OCI-LY7 (cell line): ENCODE measurements around the gene FBXO28. TPM values are rescaled to one million over a fixed set of nuclear protein-coding genes. Genes with fewer than 3 reads are reported as not detected.

Source experiments
- BruUV-seq: library from RNA; stranded (reverse); fragments of 400-500 nt; replicated peaks from 2 replicates; lab custom pipeline; 2021; lab: Mats Ljungman, UMichigan
- CTCF ChIA-PET: fragments of 300-600 bp; sonication (Branson Sonifier 250); formaldehyde crosslinking; loops from one replicate; lab custom pipeline; 2022; ENCODE audit warnings: antibody characterized with exemption; ENCODE audit not compliant: unreplicated experiment; lab: Charles Lee
- POLR2A ChIA-PET: fragments of 300-600 bp; sonication (Branson Sonifier 250); formaldehyde crosslinking; loops from one replicate; lab custom pipeline; 2022; ENCODE audit warnings: antibody characterized with exemption; lab: Charles Lee
- DNase-seq: peaks from one replicate; pipeline ENCODE4 v3.0.0-alpha.2; 2015; ENCODE audit warnings: low spot score
- H2AFZ ChIP-seq: fragments of 200-600 bp; sonication (generic), shearing (Covaris generic); 2 replicates; pipeline ENCODE4 v1.6.1; 2014; ENCODE audit warnings: mild to moderate bottlenecking, antibody characterized with exemption, low read length, moderate library complexity
- H3K27ac ChIP-seq: fragments of 200-600 bp; sonication (generic); 2 replicates; pipeline ENCODE4 v1.5.1; 2014; ENCODE audit warnings: mixed run types, low read depth, mild to moderate bottlenecking, moderate library complexity, low read length, inconsistent platforms; ENCODE audit not compliant: poor library complexity, severe bottlenecking
- H3K36me3 ChIP-seq: fragments of 200-600 bp; sonication (generic); 2 replicates; pipeline ENCODE4 v1.6.1; 2014; ENCODE audit warnings: mild to moderate bottlenecking, antibody characterized with exemption, low read length, moderate library complexity, mixed read lengths; ENCODE audit not compliant: insufficient read depth
- H3K4me1 ChIP-seq: fragments of 200-600 bp; sonication (generic); 2 replicates; pipeline ENCODE4 v1.5.1; 2014; ENCODE audit warnings: mild to moderate bottlenecking, low read length; ENCODE audit not compliant: insufficient read depth, poor library complexity, severe bottlenecking
- H3K4me2 ChIP-seq: fragments of 200-600 bp; sonication (generic); 2 replicates; pipeline ENCODE4 v1.6.1; 2014; ENCODE audit warnings: mild to moderate bottlenecking, low read length
- H3K4me3 ChIP-seq: fragments of 200-600 bp; sonication (generic); 2 replicates; pipeline ENCODE4 v1.5.1; 2014; ENCODE audit warnings: mild to moderate bottlenecking, low read depth, low read length; ENCODE audit not compliant: poor library complexity, severe bottlenecking
- H3K79me2 ChIP-seq: fragments of 200-600 bp; sonication (generic); 2 replicates; pipeline ENCODE4 v1.6.1; 2016; ENCODE audit warnings: low read depth, mild to moderate bottlenecking, low read length, moderate library complexity, mixed read lengths; ENCODE audit not compliant: insufficient read depth
- H3K9me2 ChIP-seq: fragments of 200-600 bp; sonication (generic); 2 replicates; pipeline ENCODE4 v1.6.1; 2016; ENCODE audit warnings: mild to moderate bottlenecking, low read length, mixed read lengths; ENCODE audit not compliant: insufficient read depth
- H3K9me3 ChIP-seq: fragments of 200-600 bp; sonication (generic); 2 replicates; pipeline ENCODE4 v1.6.1; 2014; ENCODE audit warnings: mild to moderate bottlenecking, mixed run types, low read length, mixed read lengths
- H4K20me1 ChIP-seq: fragments of 200-600 bp; sonication (generic); 2 replicates; pipeline ENCODE4 v1.6.1; 2014; ENCODE audit warnings: mild to moderate bottlenecking, antibody characterized with exemption, low read length, moderate library complexity, mixed read lengths; ENCODE audit not compliant: insufficient read depth
- EZH2phosphoT487 ChIP-seq: fragments of 200-600 bp; sonication (generic); IDR thresholded peaks from 2 replicates; pipeline ENCODE4 v1.6.1; 2018; ENCODE audit warnings: low read depth, borderline replicate concordance, mild to moderate bottlenecking, mixed run types, antibody characterized with exemption, low read length, moderate library complexity, mixed read lengths
- intact Hi-C: fragments of 100-400 bp; cut with micrococcal nuclease; formaldehyde crosslinking; loops from one replicate; pipeline ENCODE4 v1.10.0; 2022; ENCODE audit not compliant: unreplicated experiment
- total RNA-seq, 2 experiments: library from RNA; depleted of rRNA in 1 of 2; stranded (reverse); fragments of >200 nt in 1 of 2; shearing (Covaris generic) in 1 of 2; gene quantifications; 2 replicates each; pipeline ENCODE4 v1.2.3, GENCODE V29; 2014 to 2022
- TF ChIP-seq, protein P1 (sequence below): fragments of 200-600 bp; sonication (generic); conservative IDR thresholded peaks from 2 replicates; pipeline ENCODE4 v1.5.1; 2014; ENCODE audit warnings: mild to moderate bottlenecking, antibody characterized with exemption, low read length, moderate library complexity, mixed read lengths

FBXO28 gene
- total RNA-seq, 2 experiments from 2014 or later, result 20.1 to 23.3 TPM

DNA sequence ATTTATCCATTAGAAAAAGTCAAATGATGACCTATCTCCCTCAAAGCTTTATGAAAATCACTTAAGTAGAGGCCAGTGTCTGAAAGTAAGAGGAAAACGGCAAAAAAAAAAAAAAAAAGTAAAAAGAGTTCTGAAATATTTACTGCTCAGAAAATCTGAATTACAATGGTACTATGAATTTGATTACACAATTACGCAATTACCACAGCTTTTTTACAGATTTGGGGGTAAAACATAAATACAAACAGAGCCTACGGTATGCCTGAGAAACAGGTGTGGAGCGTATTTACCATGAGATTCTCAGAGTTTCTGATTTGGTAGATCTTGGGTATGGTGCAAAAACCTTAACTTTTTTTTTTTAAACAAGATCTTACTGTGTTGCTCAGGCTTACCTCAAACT is 15.9 kb upstream of the FBXO28 start:
- Histone ChIP-seq H3K4me1 (no peaks in the 10 kb centered on the region), H2AFZ (no peak overlapping the region), H3K4me3 (no peak overlapping the region), H3K79me2 (no peaks in the 10 kb centered on the region), H3K36me3 (no peaks in the 10 kb centered on the region), H3K9me2 (no peaks in the 10 kb centered on the region), H3K27ac (no peak overlapping the region), H3K9me3 (no peaks in the 10 kb centered on the region), H3K4me2 (no peak overlapping the region), H4K20me1 (no peaks in the 10 kb centered on the region)
- TF ChIP-seq EZH2phosphoT487, result no peak
- TF ChIP-seq, protein P1, sequence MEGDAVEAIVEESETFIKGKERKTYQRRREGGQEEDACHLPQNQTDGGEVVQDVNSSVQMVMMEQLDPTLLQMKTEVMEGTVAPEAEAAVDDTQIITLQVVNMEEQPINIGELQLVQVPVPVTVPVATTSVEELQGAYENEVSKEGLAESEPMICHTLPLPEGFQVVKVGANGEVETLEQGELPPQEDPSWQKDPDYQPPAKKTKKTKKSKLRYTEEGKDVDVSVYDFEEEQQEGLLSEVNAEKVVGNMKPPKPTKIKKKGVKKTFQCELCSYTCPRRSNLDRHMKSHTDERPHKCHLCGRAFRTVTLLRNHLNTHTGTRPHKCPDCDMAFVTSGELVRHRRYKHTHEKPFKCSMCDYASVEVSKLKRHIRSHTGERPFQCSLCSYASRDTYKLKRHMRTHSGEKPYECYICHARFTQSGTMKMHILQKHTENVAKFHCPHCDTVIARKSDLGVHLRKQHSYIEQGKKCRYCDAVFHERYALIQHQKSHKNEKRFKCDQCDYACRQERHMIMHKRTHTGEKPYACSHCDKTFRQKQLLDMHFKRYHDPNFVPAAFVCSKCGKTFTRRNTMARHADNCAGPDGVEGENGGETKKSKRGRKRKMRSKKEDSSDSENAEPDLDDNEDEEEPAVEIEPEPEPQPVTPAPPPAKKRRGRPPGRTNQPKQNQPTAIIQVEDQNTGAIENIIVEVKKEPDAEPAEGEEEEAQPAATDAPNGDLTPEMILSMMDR, result no peak
- no peak for DNase-seq
- POLR2A ChIA-PET, result interaction anchor here (0.6 to 0.7 kb wide), 2 partner anchors 10 to 400 kb away, joined by 3 to 7 read pairs; no protein-coding TSS in a partner anchor
- BruUV-seq, result no TSS peak
- CTCF ChIA-PET, result no interaction called here
- intact Hi-C loops, result no loop called here

DNA sequence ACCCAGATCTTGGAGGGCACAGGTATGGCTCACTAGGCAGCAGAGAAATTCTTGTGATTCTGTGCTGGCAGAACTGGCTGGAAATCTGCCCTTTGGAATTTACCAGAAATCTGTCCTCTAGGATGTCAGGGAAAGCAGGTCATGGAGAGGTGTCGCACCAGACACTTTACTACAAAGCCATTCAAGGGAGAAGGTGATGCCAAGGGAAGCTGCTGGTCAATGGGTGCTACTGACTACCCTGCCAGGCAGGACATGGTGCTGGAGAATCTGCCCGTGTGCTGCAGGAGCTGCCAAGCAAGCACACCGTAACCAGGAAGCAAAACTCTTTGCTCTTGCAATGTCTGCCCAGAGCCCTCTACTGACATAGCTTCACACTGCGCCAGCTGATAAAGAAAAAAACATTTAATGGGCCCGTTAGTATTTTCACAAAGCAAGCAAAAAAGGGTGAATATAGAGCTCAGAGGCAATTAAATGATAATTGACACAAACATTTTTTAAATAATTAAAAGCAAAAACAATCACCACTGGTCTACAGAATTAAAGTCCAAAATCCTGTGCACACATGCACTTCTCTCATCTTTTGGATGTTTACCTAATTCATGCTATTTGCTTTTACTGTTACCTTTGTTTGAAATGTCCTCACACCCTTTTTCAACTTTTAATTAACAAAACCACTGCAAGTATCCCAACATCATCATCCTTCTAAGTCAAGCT is 7.2 kb upstream of the FBXO28 start:
- H3K9me3 ChIP-seq, result no peaks in the 10 kb centered on the region
- POLR2A ChIA-PET, result interaction anchor here (0.6 to 1.0 kb wide), 6 partner anchors 11 to 232 kb away, joined by 3 to 4 read pairs (median 3); partner anchors contain the start of gene DEGS1
- H3K36me3 ChIP-seq, result no peaks in the 10 kb centered on the region
- H3K27ac ChIP-seq, result no peak overlapping the region
- DNase-seq, result peak; percentile 73
- H2AFZ ChIP-seq, result peak overlapping the region; percentile 97
- H3K9me2 ChIP-seq, result no peaks in the 10 kb centered on the region
- no TSS peak for BruUV-seq
- CTCF ChIA-PET, result no interaction called here
- no peaks in the 10 kb centered on the region for H4K20me1 ChIP-seq
- intact Hi-C loops, result loop anchor here (2.0 kb wide), 1 partner anchor 408 kb away; no protein-coding TSS in a partner anchor
- H3K4me3 ChIP-seq, result no peak overlapping the region
- no peaks in the 10 kb centered on the region for H3K4me1 ChIP-seq
- no peaks in the 10 kb centered on the region for H3K79me2 ChIP-seq
- TF ChIP-seq, protein P1, result peak; percentile 79
- no peak for TF ChIP-seq EZH2phosphoT487
- peak overlapping the region; percentile 35 for H3K4me2 ChIP-seq

DNA sequence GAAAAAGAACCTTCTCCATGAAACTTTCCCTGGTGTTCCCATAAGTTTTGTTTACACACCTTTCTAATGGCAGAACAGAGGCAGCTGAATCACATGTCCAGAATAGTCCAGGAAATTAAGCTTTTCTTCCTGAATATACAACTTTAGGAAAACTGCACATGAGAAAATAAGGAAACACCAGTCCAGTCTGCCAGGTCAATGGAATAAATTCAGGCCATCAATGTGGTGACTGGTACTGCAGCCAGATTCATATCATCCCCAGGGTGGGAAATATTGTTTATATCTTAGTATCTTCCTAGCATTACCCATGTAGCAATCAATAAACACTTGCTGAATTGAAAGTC is 6.7 kb upstream of the FBXO28 start:
- H3K27ac ChIP-seq, result no peak overlapping the region
- no peaks in the 10 kb centered on the region for H4K20me1 ChIP-seq
- no peaks in the 10 kb centered on the region for H3K79me2 ChIP-seq
- H3K9me3 ChIP-seq, result no peaks in the 10 kb centered on the region
- no TSS peak for BruUV-seq
- intact Hi-C loops, result loop anchor here (2.0 kb wide), 1 partner anchor 408 kb away; no protein-coding TSS in a partner anchor
- no peaks in the 10 kb centered on the region for H3K9me2 ChIP-seq
- ChIA-PET POLR2A (interaction anchor here (0.6 to 1.0 kb wide), 5 partner anchors 10 to 232 kb away, joined by 3 to 4 read pairs (median 3); no protein-coding TSS in a partner anchor), CTCF (no interaction called here)
- no peaks in the 10 kb centered on the region for H3K36me3 ChIP-seq
- no peaks in the 10 kb centered on the region for H3K4me1 ChIP-seq
- TF ChIP-seq EZH2phosphoT487, result no peak
- TF ChIP-seq, protein P1, result no peak
- H3K4me3 ChIP-seq, result no peak overlapping the region
- H3K4me2 ChIP-seq, result no peak overlapping the region
- DNase-seq, result no peak
- H2AFZ ChIP-seq, result peak overlapping the region; percentile 97; the same call in 1 of the 2 replicates
